Spleen (tissue), 11 donors: ENCODE measurements around the gene DCST2. TPM values are rescaled to one million over a fixed set of nuclear protein-coding genes. Genes with fewer than 3 reads are reported as not detected.

Source experiments
- DNase-seq: peaks from one replicate; pipeline ENCODE4 v3.0.0-alpha.2; 2020
- H3K27ac ChIP-seq, 8 donors: fragments of 200-600 bp; sonication (generic) in 7 of 8; 1 replicate in 4 of 8; 2 replicates in 4 of 8; pipeline versions ENCODE4 v1.5.0 to v1.8.0; 2016 to 2021; ENCODE audit warnings: inconsistent platforms in 4 of 8, mild to moderate bottlenecking in 4 of 8, moderate library complexity in 1 of 8
- H3K27me3 ChIP-seq, 7 donors: fragments of 200-600 bp; sonication (generic) in 6 of 7; replicated peaks in 1 of 7; 1 replicate in 4 of 7; 2 replicates in 3 of 7; pipeline versions ENCODE4 v1.5.0 to v1.8.0; 2016 to 2021; ENCODE audit warnings: inconsistent platforms in 3 of 7, mild to moderate bottlenecking in 1 of 7
- H3K36me3 ChIP-seq, 6 donors: fragments of 200-600 bp; sonication (generic) in 5 of 6; 1 replicate in 4 of 6; 2 replicates in 2 of 6; pipeline versions ENCODE4 v1.5.0 to v1.8.0; 2016 to 2021; ENCODE audit warnings: inconsistent platforms in 2 of 6
- H3K4me1 ChIP-seq, 6 donors: fragments of 200-600 bp; sonication (generic) in 5 of 6; 1 replicate in 3 of 6; 2 replicates in 3 of 6; pipeline versions ENCODE4 v1.5.0 to v1.8.0; 2016 to 2021; ENCODE audit warnings: inconsistent platforms in 3 of 6
- H3K4me3 ChIP-seq, 8 donors: fragments of 200-600 bp; sonication (generic) in 7 of 8; 1 replicate in 4 of 8; 2 replicates in 4 of 8; pipeline versions ENCODE4 v1.5.0 to v1.8.0; 2016 to 2021; ENCODE audit warnings: inconsistent platforms in 4 of 8, mild to moderate bottlenecking in 4 of 8, moderate library complexity in 2 of 8
- H3K9me3 ChIP-seq, 8 donors: fragments of 200-600 bp; sonication (generic) in 7 of 8; 1 replicate in 4 of 8; 2 replicates in 4 of 8; pipeline versions ENCODE4 v1.5.0 to v1.8.0; 2016 to 2021; ENCODE audit warnings: inconsistent platforms in 4 of 8
- CTCF ChIP-seq, 11 experiments: fragments of 200-600 bp in 7 of 11; fragments of 450-650 bp in 4 of 11; sonication (generic) in 4 of 11; IDR thresholded peaks in 8 of 11; conservative IDR thresholded peaks in 3 of 11; 1 replicate in 7 of 11; 2 replicates in 4 of 11; pipeline versions ENCODE4 v1.4.0 to v1.8.0; 2016 to 2021; ENCODE audit warnings: antibody characterized with exemption in 11 of 11, inconsistent platforms in 4 of 11, mild to moderate bottlenecking in 1 of 11
- POLR2A ChIP-seq, 3 donors: fragments of 450-650 bp; IDR thresholded peaks; one replicate each; pipeline ENCODE4 v1.5.1; 2017; ENCODE audit warnings: antibody characterized with exemption in 3 of 3, mild to moderate bottlenecking in 1 of 3
- POLR2AphosphoS5 ChIP-seq, 3 donors: sonication (generic); formaldehyde crosslinking; IDR thresholded peaks; one replicate each; pipeline ENCODE4 v1.5.1; 2017; ENCODE audit warnings: antibody characterized with exemption in 3 of 3
- WGBS, 5 donors: extraction: QIAGEN DNeasy Blood & Tissue Kit in 3 of 5; methylation state at CpG; one replicate each; pipeline versions ENCODE4 v1.1.5 to v1.1.7; 2013 to 2018; 5-methylcytosine and 5-hydroxymethylcytosine counted together
- intact Hi-C: fragments of 100-400 bp; cut with DNase I; formaldehyde crosslinking; loops from one replicate; pipeline ENCODE4 v1.15.0; 2023; ENCODE audit warnings: low total_unique reads
- polyA plus RNA-seq, 3 donors: library from polyadenylated mRNA; stranded (reverse); fragments of 200-250 nt; gene quantifications; one replicate each; pipeline ENCODE4 v1.2.1, GENCODE V29; 2013
- total RNA-seq, 7 donors: library from RNA; depleted of rRNA in 3 of 7; stranded (reverse); fragments of >200 nt in 3 of 7; fragmentation: NEBNext Ultra II Directional in 4 of 7; extraction: Animal tissue kit (Norgen Biotek cat#: 25700) in 4 of 7; gene quantifications; one replicate each; pipeline versions ENCODE4 v1.1.0 to v1.2.1, GENCODE V29; 2016 to 2021
- donor health status: healthy with polysubstance abuse.
- donor health status: DM: no; HTN: no; CAD: no; lungs with moderate emphysema.
- donor health status: DM: no; HTN: no; CAD: no.
- donor health status: Bipolar disorder and iron deficiency.
- donor health status: healthy.
- donor health status: DM: no; HTN: no; CAD: no.
- donor health status: DM: yes; HTN: yes; CAD: no.

The DCST2 gene
- total and polyA plus RNA-seq, 10 donors = 0.54 to 4.1 (median 1.0) TPM; not detected in 1

- intact Hi-C loops = no loop called here
- Histone ChIP-seq H3K4me1 (peaks cover 1 to 53% (median 20%) of the 10 kb centered on the region in 6 donors), H3K27me3 (no peaks in the 10 kb centered on the region), H3K9me3 (no peaks in the 10 kb centered on the region), H3K27ac (no peak within 1 kb of the TSS), H3K36me3 (peaks cover 0 to 49% (median 26%) of the 10 kb centered on the region in 6 donors), H3K4me3 (no peak within 1 kb of the TSS)
- peak; percentile 40 for DNase-seq
- 59 to 92% (median 78%) methylated on average over 4 to 8 of the region's 8 CpGs for WGBS, 5 donors
- TF ChIP-seq POLR2AphosphoS5 (IDR thresholded peaks at IDR 0.05) = no peak
Observed at GRCh38 chr1:154993572-154994268, 39.9 kb downstream of the DCST2 start, which contains the start of gene LENEP. Gene LENEP (plus strand): TSS chr1:154993586. CDS start chr1:154993608, 22 bp downstream.

DNA sequence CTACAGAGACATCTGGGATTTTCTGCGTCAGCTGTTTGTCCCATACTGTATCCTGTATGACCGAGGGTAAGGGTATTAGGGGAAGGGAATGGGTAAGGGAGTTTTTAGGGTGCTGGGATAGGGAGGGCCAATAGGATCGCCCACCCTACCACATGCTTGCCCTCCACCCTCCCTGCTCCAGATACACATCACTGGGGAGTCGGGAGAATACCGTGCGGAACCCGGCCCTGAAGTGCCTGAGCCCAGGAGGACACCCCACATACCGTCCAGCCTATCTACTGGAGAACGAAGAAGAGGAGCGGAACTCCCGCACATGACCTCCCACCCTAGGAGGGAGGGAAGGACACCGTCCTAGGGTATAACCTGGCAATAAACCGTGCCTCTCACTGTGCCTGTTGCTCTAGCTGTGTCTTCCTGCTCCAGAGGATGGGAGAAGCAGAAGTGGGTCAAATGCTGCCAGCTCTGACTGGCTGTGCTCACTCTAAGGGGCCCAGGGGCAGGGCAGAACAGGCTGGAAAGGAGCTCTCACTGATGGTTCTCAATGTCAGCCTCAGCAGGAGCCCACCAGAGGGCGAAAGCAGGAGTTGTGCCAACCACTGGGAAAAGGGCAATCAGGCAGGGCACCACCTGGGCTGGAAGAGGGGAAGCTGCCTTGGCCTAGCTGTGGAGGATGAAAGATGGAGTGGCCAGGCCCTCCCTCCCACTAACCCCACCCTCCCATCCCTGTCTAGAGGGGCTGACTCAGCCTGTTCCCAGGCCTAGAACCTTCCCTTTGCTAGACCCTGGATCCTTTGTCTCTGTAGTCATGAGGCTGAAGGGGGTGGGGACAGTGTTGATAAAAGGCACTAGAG is 40.6 kb downstream of the DCST2 start:
- Histone ChIP-seq H3K27ac (no peak overlapping the region), H3K4me3 (no peak overlapping the region), H3K27me3 (no peaks in the 10 kb centered on the region), H3K36me3 (peaks cover 0 to 57% (median 33%) of the 10 kb centered on the region in 6 donors), H3K9me3 (no peaks in the 10 kb centered on the region), H3K4me1 (peaks cover 0 to 52% (median 15%) of the 10 kb centered on the region in 6 donors)
- DNase-seq = peak; percentile 41
- no peak for TF ChIP-seq POLR2A (IDR thresholded peaks at IDR 0.05)
- peak in 1 of 3 donors; percentile 5 for TF ChIP-seq POLR2AphosphoS5 (IDR thresholded peaks at IDR 0.05)
- no peak for TF ChIP-seq CTCF (IDR thresholded peaks at IDR 0.05 in 8 of 11, conservative IDR thresholded peaks at IDR 0.05 in 3 of 11)
- 80 to 89% (median 86%) methylated on average over 13 to 14 of the region's 14 CpGs for WGBS, 5 donors
- intact Hi-C loops = no loop called here

GRCh38 chr1:154990276-154990675 is 43.3 kb downstream of the DCST2 start:
- peaks cover 0 to 79% (median 42%) of the 10 kb centered on the region in 6 donors for H3K36me3 ChIP-seq
- DNase-seq = peak; percentile 56
- H3K27ac ChIP-seq = no peak overlapping the region
- no peaks in the 10 kb centered on the region for H3K9me3 ChIP-seq
- 92 to 97% (median 95%) methylated on average over 5 to 8 of the region's 8 CpGs for WGBS, 5 donors
- intact Hi-C loops = no loop called here
- peaks cover 0 to 52% (median 7%) of the 10 kb centered on the region in 6 donors for H3K4me1 ChIP-seq
- no peak overlapping the region for H3K4me3 ChIP-seq
- TF ChIP-seq POLR2A (IDR thresholded peaks at IDR 0.05) (no peak), POLR2AphosphoS5 (IDR thresholded peaks at IDR 0.05) (peak in 1 of 3 donors; percentile 16)
- no peaks in the 10 kb centered on the region for H3K27me3 ChIP-seq

DNA sequence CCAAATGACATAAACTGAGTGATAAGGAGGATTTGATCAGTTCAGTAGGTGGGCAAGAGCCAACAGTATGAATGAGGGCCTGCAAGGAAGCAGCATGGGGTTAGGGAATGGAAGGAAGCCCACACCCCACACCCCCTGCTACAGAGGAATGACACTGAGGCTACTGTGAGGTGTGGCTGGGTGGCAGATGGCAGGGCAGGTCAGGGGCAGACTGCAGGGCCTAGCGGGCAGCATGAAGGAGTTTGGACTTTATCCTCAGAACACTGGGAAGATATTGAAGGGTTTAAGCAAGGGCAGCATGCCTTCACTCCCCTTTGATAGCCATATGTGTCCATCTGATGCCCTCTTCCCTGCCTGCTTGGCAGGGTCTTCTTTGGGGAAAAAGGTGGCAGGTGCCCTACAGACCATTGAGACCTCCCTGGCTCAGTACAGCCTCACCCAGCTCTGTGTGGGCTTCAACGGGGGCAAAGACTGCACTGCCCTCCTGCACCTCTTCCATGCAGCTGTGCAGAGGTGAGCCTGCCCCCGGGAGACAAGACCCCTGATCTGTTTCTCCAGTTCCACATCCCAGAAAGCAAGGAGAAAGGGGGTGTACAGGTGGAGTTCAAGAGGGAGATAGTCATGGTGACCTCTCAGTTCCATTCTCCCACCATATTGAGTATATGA is 44.3 kb downstream of the DCST2 start:
- Histone ChIP-seq H3K4me1 (peaks cover 2 to 56% (median 14%) of the 10 kb centered on the region in 6 donors), H3K9me3 (no peaks in the 10 kb centered on the region), H3K36me3 (peaks cover 0 to 83% (median 42%) of the 10 kb centered on the region in 6 donors), H3K4me3 (no peak overlapping the region), H3K27me3 (no peaks in the 10 kb centered on the region), H3K27ac (no peak overlapping the region)
- intact Hi-C loops = no loop called here
- peak; percentile 32 for DNase-seq
- no peak for TF ChIP-seq POLR2A (IDR thresholded peaks at IDR 0.05)
- no peak for TF ChIP-seq CTCF (IDR thresholded peaks at IDR 0.05 in 8 of 11, conservative IDR thresholded peaks at IDR 0.05 in 3 of 11)
- no peak for TF ChIP-seq POLR2AphosphoS5 (IDR thresholded peaks at IDR 0.05)
- WGBS, 5 donors = 84 to 100% (median 90%) methylated on average over 2 to 3 of the region's 3 CpGs
